ENCODE results near the gene TUBA1C.

- TF ChIP-seq POLR2AphosphoS5 (IDR thresholded peaks at IDR 0.05) (no peak), CTCF (IDR thresholded peaks at IDR 0.05) (no peak), POLR2A (IDR thresholded peaks at IDR 0.05; ENCODE audit: low read depth) (no peak), EP300 (IDR thresholded peaks at IDR 0.05) (no peak)
Observed at GRCh38 chr12:49244176-49244575, 20.7 kb upstream of the TUBA1C start.
